ENCODE results near the gene OBSCN.

- TF ChIP-seq, protein P1, sequence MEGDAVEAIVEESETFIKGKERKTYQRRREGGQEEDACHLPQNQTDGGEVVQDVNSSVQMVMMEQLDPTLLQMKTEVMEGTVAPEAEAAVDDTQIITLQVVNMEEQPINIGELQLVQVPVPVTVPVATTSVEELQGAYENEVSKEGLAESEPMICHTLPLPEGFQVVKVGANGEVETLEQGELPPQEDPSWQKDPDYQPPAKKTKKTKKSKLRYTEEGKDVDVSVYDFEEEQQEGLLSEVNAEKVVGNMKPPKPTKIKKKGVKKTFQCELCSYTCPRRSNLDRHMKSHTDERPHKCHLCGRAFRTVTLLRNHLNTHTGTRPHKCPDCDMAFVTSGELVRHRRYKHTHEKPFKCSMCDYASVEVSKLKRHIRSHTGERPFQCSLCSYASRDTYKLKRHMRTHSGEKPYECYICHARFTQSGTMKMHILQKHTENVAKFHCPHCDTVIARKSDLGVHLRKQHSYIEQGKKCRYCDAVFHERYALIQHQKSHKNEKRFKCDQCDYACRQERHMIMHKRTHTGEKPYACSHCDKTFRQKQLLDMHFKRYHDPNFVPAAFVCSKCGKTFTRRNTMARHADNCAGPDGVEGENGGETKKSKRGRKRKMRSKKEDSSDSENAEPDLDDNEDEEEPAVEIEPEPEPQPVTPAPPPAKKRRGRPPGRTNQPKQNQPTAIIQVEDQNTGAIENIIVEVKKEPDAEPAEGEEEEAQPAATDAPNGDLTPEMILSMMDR (conservative IDR thresholded peaks at IDR 0.05; ENCODE audit: low read length): no peak
- no peak for TF ChIP-seq EZH2phosphoT487 (IDR thresholded peaks at IDR 0.05; ENCODE audit: borderline replicate concordance)
Observed at GRCh38 chr1:228411548-228412430, 203.9 kb downstream of the OBSCN start.
